NCI-H748 (cell line): ENCODE data around the gene GPRC5C.

Experiments used
- DNase-seq: peaks from one replicate; lab custom pipeline; 2025; ENCODE audit not compliant: unreplicated experiment; lab: John Stamatoyannopoulos, UW

GPRC5C gene

DNA sequence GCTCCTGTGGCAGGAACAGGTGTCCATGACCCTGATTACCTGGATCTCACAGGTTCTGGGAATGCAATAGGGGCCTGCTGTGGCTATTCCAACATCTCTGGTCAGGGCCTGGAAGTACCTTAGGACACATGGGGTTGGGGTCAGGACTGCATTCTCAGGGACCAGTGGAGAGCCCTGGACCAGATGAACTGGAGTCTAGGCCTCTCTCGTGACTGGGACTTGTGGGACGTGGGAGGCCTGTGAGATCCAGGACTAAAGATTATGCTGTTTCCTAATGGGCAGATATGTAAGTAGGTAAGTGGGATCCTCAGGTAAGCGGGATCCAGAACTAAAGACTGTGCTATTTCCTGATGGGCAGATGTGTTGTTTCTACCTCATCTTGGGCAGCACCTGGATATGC lies 18.3 kb downstream of the GPRC5C start:
- no peak for DNase-seq

DNA sequence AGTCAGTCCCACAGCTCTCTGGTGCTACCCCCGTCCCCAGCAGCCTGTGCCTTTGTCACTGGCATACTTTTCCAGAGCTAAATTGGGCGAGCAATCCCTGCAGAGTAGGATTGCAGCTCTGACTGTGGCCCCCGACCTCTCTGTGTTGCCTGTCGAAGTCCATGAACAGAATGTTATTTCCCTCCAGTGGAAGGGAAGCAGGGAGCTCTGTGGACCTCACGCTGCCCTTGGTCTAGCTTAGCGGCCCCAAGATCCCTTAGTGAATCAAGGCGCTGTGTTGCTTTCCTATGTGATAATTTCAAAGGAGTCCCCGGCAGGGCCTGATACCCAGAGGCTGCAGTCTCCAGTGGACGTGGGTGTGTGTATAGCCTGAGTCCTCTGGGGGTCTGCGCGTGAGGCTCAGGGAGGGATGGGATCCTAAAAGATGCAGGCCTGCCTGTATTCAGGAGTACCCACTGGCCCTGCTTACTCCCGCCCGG lies 19.1 kb downstream of the GPRC5C start:
- no peak for DNase-seq

DNA sequence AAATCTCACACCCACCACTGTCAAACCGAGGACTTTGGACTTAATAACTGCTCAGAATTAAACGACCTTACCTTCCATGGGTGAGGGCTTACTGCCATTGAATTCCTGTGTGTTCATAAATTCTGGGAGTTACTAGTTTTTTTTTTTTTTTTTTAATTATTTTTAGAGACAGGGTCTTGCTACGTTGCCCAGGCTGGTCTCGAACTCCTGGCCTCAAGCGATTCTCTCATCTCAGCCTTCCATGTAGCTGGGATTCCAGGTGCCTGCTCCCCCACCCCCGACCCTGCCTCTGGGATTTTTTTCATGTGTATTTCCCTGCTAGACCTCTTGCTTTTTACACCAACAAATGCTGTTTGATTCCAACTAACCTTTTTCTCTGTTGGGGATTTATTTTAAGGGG lies 19.7 kb downstream of the GPRC5C start:
- DNase-seq, result no peak

DNA sequence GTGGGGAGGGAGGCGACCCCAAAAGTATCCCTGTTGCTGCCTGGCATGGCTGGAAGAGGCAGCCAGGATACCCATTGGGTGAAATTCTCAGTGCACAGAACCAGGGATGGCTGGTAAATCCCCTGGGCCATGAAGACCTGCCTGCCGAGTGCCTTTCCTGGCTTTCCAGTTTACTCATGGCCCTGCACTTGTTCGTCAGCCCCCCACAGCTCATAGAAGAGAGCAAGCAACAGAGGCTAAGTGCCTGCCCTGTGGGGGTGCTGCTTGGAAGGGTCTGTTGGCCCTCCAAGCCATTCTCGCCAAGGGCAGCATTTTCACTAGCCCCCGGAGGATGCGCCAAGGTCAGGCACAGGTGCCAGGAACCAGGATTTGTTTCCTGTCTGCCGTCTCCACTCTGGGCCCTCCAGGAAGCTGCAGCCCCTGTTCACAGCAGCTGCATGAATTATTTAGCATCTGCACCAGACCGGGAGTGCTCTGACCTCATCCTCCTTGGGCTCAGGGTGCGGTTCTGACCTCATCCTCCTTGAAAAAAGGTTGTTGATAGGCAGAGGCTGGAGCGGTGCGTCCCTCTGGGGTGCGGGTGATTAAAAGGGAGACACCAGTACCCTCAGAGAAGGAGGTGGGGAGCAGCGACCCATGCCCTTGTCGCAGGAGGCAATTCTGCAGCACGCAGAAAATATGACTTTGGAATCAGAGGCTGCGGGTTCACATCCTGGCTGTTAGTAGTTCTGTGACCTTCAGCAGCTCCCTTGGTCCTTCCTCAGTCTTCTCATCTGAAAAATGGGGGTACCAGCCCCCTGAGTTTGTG lies 20.3 kb downstream of the GPRC5C start:
- DNase-seq, result peak; percentile 10

DNA sequence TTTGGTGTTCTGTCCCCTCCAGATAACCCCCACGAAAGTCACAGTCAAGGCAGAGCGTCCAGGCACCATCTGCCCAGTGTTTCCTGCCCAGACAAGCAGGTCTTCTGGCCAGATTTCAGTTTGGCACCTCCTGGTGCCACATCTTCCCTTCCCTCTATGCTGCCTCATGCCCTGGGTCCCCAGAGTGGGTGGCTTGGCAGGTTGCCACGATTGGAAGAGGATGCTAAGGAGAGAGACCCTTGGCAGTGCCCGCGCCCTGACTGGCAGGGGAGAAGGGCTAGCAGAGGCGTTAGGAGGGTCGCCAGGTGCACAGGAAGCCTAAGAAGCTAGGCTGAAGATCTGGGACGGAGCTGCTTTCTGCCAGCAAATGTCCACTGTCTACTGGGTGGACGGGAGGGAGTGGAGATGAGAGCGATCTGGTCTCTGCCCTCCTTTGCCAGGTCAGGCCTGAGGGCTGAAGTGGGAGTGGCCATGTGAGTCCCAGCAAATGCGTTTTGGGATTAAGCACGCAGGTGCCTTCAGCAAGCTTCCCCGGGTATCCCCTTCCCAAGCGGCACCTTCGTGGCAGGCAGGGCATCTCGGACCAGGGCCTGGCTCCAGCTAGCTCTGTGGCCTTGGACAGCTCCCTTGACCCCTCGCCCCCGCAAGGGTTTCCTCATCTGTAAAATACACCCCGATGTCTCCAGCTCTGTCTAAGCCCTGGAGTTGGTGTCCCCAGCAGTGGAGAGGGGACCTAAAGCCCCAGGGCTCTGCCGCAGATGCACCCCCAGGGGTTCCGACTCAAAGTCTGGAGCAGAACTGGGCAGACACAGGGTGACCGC lies 21.2 kb downstream of the GPRC5C start:
- DNase-seq, result no peak

DNA sequence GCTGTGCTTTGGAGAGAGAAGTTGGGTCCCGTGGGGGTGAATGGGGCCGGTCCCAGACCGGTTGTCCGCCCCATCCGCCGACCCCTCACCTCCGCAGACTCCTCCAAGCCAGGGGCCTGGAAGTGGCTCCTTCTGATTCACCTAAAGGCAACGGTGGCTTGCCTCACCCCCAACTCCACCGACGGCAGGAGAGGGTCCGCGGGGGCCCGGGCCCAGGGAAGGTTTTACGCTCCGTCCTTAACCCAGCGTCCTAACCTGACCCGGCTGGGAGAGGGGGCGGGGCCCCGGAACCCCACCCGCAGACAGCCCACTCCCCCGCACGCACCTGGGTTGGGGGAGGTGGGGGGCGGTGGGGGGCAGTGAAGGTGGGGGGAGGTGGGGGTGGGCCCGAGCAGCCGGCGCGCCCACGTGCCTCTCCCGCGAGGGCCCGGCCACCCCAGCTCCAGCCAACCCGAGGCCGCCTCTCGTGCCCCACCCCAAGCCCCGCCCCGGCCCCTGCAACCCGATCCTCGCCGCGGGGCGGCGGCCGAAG lies 21.8 kb downstream of the GPRC5C start:
- no peak for DNase-seq

DNA sequence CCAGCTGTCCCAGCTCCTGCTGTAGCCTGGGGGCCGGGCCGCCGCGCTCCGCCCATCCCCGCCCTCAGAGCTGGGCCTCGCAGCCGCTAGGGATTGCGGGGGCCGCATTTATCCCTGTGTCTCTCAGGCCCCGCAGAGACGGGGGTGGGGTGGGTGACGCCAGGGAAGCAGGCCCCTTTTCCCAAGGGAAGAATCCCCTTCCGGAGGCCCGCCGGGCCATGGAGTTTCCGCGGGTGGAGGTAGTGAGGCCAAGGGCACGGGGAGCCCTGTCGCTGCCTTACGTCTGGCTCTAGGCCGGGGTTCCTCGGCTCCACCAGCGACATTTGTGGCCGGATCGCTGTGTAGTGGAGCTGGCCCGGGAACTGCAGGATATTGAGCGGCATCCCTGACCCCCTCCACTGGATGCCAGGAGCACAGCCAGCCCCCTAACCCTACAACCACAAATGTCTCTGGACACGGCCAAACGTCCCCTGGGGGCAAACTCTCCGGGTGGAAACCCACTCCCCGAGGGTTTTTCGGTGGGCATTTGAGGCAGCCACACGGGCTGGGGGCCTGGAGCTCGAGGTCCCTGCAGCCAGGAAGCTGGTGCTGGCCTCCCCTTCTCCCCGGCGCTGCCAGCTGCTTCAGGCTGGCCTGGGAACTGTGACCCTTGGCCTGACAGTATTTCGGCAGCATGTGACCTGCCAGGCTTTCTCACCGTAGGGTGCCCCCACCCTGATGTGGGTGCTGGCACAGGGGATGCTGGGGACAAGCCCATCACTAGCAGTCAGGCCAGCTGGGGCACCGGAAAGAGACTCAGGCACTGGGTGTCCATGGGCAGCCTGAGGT lies 22.5 kb downstream of the GPRC5C start:
- DNase-seq, result peak; percentile 84

DNA sequence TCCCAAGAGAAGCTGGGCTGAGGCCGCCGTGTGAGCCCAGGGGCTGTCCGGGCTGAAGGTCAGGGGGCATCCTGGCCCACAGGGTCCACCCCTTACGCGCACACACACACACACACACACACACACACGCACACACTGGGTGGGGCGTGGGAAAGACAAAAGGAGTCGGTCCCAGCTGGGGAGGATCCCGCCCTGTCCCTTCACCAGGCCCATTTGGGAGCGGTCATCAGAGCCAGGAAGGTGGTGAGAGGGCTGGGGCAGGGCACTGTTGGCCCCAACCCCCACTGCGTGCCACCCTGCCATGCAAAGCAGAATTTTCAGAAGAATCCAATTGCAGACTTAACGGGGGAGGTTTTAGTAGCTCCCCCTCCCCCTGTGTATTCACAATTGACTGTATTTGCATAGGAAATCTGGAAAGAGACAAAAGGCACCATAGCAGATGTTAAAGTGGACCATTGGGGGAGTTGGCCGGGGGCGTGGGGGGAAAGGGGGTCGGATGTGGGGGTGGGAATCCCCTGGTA lies 23.2 kb downstream of the GPRC5C start:
- DNase-seq, result peak; percentile 38

DNA sequence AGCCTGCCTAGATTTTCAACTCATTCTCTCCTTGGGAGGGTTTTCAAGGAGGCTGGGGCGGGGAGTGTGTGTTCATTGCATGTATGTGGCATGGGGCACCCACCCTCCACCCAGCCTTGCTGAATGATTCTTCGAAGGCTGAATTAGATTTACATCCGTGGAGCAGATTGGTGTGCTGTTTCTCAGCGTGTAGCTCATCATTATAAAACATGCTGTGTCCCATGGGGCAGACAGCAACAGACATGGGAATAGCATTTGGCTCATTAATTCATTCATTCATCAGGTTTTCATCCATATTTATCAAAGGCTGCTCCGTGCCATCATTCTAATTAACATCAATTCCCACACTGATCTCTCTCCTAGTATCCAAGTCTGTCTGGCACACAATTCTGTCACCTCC lies 23.9 kb downstream of the GPRC5C start:
- no peak for DNase-seq

DNA sequence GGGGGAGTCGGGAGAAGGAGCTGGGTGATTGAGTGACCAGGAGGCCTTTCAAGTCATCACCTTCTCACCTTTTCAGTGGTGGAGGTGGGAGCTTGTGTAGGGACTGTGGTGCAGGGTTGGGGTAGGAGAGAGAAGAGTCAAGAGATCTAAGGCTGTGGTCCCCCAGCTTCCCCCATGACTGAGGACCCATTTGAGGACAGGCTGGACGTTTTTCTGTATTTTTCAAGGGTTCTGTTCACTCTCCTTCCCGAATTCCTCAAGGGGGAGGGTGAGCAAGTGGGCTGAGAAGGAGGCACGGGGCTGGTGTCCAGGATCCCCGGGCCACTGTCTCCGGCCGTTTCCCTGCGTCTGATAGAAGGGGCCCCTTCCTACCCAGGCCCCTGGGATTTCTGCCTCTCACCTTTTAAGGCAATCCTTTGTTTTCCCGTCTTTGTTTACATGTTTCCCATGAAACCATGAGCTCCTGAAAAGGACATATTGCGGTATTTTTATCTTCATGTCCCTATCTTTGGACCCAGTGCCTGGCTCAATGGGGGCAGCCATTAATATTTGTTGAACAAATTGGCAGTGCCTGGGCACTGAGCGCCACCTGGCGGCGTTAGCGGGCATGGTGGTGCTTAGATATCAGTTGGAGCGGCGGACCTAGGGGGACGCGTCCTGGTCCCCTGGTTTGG lies 25.4 kb downstream of the GPRC5C start:
- DNase-seq, result peak; percentile 68

DNA sequence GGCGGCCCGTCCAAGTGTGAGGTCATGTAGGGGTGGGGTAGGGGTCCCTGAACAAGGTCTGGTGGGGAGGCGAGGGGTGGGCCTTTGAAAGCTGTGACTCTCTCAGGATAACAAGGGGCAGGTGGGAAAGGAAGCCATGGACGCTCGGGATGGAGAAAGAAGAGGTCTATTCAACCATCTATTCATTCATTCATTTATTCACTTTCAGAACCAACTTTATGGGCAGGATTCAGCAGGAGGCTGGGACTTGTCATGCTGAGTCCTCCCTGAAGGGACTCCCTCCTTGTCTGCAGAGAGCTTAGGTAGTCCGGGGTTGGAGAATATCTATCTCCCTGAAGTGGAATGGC lies 25.9 kb downstream of the GPRC5C start:
- DNase-seq, result no peak

DNA sequence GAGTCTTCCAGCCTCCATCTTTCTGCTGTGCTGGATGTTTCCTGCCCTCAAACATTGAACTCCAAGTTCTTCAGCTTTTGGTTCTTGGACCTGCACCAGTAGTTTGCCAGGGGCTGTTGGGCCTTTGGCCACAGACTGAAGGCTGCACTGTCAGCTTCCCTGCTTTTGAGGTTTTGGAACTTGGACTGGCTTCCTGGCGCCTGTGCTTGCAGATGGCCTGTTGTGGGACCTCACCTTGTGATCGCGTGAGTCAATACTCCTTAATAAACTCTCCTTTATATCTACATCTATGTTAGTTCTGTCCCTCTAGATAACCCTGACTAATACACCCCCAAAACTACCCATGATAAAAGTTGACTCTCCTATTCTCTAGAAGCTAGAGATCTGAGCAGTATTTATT lies 26.9 kb downstream of the GPRC5C start:
- DNase-seq, result no peak

DNA sequence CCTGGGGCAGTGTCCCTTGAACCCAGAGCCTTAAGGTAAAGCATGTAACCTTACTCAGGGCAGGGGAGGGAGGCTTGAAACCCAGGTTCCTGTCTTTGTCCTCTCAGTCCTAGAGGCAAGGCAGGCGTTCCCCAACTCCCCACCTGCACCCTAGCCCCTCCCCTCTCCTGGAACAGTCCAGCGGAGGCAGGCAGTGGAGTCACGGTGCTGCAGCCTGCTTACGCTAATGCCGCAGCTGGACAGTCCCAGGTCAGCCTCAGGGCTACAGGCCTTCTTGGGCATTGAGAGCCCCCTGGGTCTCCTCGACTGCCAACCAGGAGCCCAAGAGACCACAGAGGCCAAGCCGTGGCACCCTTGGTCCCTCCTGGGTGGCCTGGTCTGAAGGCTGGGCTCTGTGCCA lies 27.7 kb downstream of the GPRC5C start:
- DNase-seq, result no peak

DNA sequence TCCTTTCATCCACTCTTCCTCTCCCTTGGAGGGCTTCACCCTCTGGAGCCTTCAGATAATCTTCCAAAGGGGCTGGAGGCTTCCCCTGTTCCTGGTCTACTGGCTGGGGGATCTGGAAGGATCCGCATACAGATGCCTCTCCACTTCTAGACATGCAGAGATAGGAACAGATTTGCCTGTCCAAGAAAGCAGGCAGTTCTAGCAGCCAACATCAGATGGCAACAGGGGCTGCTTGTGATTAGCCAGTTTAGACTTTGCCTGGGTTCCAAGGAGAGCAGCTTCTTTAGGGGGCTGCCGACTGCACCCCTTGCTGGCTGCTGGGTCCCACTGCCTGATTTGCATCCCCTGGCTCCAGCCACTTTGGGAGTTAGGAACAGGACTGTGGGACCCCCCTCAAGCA lies 28.4 kb downstream of the GPRC5C start:
- no peak for DNase-seq

DNA sequence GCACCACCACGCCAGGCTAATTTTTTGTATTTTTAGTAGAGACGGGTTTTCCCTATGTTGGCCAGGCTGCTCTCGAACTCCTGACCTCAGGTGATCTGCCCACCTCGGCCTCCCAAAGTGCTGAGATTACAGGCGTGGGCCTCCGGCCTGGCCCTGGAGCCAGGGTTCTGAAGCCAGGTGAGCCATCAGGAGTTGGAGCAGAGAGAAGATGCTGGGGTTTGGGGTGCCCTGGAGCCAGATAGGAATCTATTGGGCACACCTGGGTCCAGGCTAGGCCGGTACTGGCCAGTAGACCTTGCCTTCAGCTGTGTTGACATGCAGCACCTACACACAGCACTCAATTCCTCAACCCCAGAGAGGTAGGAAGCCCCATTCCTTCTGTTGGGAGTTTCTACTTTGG lies 29.1 kb downstream of the GPRC5C start:
- DNase-seq, result no peak

DNA sequence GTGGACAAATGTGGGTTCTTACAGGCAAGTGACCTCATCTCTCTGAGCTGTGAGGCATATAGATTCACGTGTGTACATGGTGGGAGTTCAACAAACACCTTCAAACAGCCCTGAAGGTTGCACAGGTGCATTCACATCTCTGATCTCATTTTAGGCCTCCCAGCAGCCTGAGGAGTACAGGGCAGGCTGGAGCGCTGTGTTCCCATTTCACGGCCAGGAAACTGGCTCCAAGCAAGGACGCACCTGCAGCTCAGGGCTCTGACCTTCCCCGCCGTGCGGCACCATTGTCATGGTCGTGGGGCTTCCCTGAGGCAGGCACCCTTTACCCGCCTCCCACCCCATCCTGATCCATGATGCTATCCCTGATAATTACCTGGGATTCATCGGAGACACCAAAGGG lies 29.7 kb downstream of the GPRC5C start:
- no peak for DNase-seq

DNA sequence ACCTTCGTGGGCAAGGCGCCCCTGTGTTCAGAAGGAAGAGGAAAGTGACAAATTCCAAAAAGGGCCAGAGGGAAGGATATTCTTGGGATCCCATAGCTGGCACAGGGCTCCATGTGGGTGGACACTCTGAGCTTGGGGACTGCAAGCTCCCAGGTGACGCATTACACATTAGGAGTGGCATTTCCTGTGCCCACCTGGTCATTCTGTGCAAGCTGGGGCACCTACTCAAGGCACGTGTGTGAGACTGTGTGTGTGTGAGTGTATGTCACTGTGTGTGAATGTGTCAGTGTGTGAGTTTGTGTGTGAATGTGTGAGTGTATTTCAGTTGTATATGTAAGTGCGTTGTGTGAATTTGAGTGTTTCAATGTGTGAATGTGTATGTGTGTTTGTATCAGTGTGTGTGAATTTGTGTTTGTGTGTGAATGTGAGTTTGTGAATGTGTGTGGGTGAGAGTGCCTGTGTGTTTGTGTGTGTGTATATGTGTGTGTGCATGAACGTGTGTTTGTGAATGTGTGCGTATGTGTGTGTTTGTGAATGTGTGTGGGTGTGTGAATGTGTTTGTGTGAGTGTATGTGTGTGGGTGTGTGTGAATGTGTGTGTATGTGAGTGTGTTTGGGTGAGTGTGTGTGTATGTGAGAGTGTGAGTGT lies 33.0 kb downstream of the GPRC5C start:
- no peak for DNase-seq

DNA sequence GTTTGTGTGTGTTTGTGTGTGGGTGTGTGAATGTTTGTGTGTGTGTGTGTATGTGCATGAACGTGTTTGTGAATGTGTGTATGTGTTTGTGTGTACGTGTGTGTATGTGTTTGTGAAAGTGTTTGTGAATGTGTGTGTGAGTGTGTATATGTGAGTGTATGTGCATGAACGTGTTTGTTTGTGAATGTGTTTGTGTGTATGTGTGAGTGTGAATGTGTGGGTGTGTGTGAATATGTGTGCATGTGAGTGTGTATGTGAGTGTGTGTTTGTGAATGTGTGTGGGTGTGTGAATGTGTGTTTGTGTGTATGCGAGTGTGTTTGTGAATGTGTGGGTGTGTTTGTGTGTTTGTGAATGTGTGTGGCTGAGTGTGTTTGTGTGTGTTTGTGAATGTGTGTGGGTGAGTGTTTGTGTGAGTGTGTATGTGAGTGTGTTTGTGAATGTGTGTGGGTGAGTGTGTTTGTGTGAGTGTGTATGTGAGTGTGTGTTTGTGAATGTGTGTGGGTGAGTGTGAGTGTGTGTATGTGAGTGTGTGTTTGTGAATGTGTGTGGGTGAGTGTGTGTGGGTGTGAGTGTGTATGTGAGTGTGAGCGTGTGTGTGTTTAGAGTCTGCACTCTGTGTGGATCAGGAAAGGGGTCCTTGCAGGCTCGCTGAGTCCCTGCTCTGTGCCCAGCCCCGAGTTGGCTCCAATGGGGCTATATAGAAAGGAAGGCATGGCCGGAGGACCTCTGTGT lies 33.7 kb downstream of the GPRC5C start:
- no peak for DNase-seq

DNA sequence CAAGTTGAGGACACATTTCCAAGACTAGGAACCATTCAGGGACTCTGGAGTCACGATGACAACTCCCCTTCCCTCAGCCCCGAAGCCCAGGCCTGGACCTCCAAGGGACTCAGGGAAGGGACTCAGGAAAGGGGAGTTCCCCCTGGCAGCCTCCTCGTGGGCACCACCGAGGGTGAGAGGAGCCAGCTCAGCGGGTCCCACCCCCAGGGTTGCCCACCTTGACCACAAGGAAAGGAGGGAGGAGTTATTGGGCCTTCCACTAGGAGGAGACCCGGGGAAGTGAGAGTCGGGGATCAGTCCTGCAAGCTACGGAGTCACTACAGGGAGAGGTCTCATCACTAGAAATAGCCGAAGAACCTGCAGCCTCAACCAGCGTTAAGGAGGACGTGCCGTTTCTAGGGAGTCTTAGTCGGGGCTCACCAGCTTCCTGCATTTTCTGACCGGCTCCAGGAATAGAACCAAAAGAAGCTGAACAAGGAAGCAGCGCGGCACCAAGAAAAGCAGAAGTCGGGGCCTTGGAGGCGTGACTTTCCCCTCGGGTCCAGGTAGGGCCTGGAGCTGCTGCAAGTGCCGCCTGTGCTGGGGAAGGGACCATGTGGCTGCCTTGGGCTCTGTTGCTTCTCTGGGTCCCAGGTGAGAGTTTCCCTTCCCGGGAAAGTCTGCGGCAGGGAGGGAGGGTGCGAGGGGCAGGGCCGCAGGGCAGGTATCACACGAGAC lies 34.4 kb downstream of the GPRC5C start, which contains the start of gene CD300A:
Gene CD300A, plus strand, starts transcription at position 524 of the 717 bp plus-strand sequence. Its CDS starts 70 bp downstream, at position 594.
- DNase-seq, result no peak
